HepG2 (cell line): ENCODE data around the gene GRK6.
A peak's percentile ranks its signal among the peaks of the same experiment; 100 is the strongest.

Experiments
- BRCA1 ChIP-seq: sonication (generic); formaldehyde crosslinking; IDR thresholded peaks from 2 replicates; pipeline ENCODE4 v1.4.0; 2020; ENCODE audit warnings: missing genetic modification reagents
- CTCF ChIP-seq: sonication (generic); formaldehyde crosslinking; IDR thresholded peaks from 2 replicates; pipeline ENCODE4 v1.5.0; 2020; ENCODE audit warnings: mild to moderate bottlenecking, missing genetic modification reagents, moderate library complexity
- GTF2F1 ChIP-seq: fragments of 150-350 bp; IDR thresholded peaks from 2 replicates; pipeline ENCODE4 v1.6.1; 2014; ENCODE audit warnings: low read length
- POLR2AphosphoS2 ChIP-seq: IDR thresholded peaks from 2 replicates; pipeline ENCODE4 v1.6.1; 2011; ENCODE audit warnings: low read depth, low read length, improper control_type of control experiment
- REST ChIP-seq, 2 experiments: IDR thresholded peaks; 2 replicates each; pipeline ENCODE4 v1.6.1; 2011 to 2012; ENCODE audit warnings: low read length in 2 of 2, borderline replicate concordance in 1 of 2, low read depth in 1 of 2, mild to moderate bottlenecking in 1 of 2, moderate library complexity in 1 of 2
- SIN3A ChIP-seq: IDR thresholded peaks from 2 replicates; pipeline ENCODE4 v1.6.1; 2011; ENCODE audit warnings: low read depth, mild to moderate bottlenecking, control low read depth, low read length, borderline replicate concordance
- SP5 ChIP-seq: IDR thresholded peaks from 2 replicates; pipeline ENCODE4 v1.6.1; 2016; ENCODE audit warnings: low read depth, borderline replicate concordance
- TCF7L2 ChIP-seq: IDR thresholded peaks from 2 replicates; pipeline ENCODE4 v1.6.1; 2011; ENCODE audit warnings: mild to moderate bottlenecking, low read depth, low read length, moderate library complexity
- YEATS4 ChIP-seq: sonication (generic); formaldehyde crosslinking; IDR thresholded peaks from 2 replicates; pipeline ENCODE4 v1.4.0; 2020; ENCODE audit warnings: missing genetic modification reagents, borderline replicate concordance
- ZBTB33 ChIP-seq: sonication (generic); formaldehyde crosslinking; IDR thresholded peaks from 2 replicates; pipeline ENCODE4 v1.4.0; 2020; ENCODE audit warnings: missing genetic modification reagents
- ZNF639 ChIP-seq: conservative IDR thresholded peaks from 2 replicates; pipeline ENCODE4 v1.6.1; 2018; ENCODE audit warnings: missing genetic modification reagents

GRCh38 chr5:177487975-177488374, 61.5 kb downstream of the GRK6 start:
- TF ChIP-seq SP5: no peak
- no peak for TF ChIP-seq POLR2AphosphoS2
- TF ChIP-seq ZNF639 (CRISPR knock-in tag): no peak
- TF ChIP-seq SIN3A: no peak
- TF ChIP-seq YEATS4 (CRISPR knock-in tag): no peak
- TF ChIP-seq GTF2F1: no peak
- TF ChIP-seq REST (IDR thresholded peaks at IDR 0.05; ENCODE audit: borderline replicate concordance in 1 of 2, low read depth in 1 of 2, low read length in 2 of 2): no peak
- no peak for TF ChIP-seq BRCA1 (CRISPR knock-in tag)
- no peak for TF ChIP-seq TCF7L2
- peak; percentile 79 for TF ChIP-seq ZBTB33 (CRISPR knock-in tag)
- TF ChIP-seq CTCF: peak; percentile 44
